ENCODE results near the gene PTPRG. TPM values are rescaled to one million over a fixed set of nuclear protein-coding genes. Genes with fewer than 3 reads are reported as not detected.

PTPRG gene
- total and polyA plus RNA-seq, 2 experiments from 2014 or later: 24.4 to 131 TPM

DNA sequence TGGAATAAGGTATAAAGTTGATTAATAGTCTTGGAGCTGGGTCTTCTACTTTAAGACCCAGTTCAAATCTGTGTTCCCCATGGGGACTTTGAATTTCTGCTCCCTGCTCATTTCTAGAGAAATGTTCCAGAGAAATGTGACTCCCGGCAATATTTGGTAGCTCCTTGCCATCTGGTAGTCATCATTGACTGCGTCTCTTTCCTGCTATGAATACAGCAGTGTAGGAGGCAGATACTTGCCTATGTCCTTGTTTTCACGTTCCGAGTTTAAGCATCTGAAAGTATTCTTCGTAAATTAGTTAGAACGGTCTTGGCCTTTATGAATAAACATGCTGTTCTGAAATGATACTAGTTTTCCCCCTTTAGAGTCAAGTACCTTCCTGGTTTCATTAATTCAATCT, 352.9 kb downstream of the PTPRG start:
- DNase-seq (ENCODE audit: low spot score) (no peak), ATAC-seq (no peak)
- no peaks in the 10 kb centered on the region for H3K9me3 Mint-ChIP-seq
- Histone ChIP-seq H3K9me2 (ENCODE audit: insufficient read depth) (no peaks in the 10 kb centered on the region), H3K4me1 (ENCODE audit: insufficient read depth) (peaks cover 70% of the 10 kb centered on the region), H4K20me1 (replicated peaks; ENCODE audit: insufficient read depth) (0 out of 2 replicates have a peak, but pooled peaks cover 4% of the 10 kb centered on the region), H3K4me2 (no peak overlapping the region), H3F3A (replicated peaks; ENCODE audit: low read depth) (no peaks in the 10 kb centered on the region), H3K27ac (ENCODE audit: low read depth) (no peak overlapping the region), H3K27me3 (ENCODE audit: insufficient read depth) (no peaks in the 10 kb centered on the region), H3K36me3 (ENCODE audit: insufficient read depth) (no peaks in the 10 kb centered on the region), H3K4me3 (no peak overlapping the region), H2AFZ (no peak overlapping the region), H3K79me2 (replicated peaks; ENCODE audit: insufficient read depth) (peaks cover 77% of the 10 kb centered on the region)
- H3K4me3 Mint-ChIP-seq: no peak overlapping the region
- peaks cover 3% of the 10 kb centered on the region for H3K27me3 Mint-ChIP-seq (ENCODE audit: insufficient read depth, low read depth, poor library complexity)
- H3K4me1 Mint-ChIP-seq: peaks cover 82% of the 10 kb centered on the region
- TF ChIP-seq, protein P1, sequence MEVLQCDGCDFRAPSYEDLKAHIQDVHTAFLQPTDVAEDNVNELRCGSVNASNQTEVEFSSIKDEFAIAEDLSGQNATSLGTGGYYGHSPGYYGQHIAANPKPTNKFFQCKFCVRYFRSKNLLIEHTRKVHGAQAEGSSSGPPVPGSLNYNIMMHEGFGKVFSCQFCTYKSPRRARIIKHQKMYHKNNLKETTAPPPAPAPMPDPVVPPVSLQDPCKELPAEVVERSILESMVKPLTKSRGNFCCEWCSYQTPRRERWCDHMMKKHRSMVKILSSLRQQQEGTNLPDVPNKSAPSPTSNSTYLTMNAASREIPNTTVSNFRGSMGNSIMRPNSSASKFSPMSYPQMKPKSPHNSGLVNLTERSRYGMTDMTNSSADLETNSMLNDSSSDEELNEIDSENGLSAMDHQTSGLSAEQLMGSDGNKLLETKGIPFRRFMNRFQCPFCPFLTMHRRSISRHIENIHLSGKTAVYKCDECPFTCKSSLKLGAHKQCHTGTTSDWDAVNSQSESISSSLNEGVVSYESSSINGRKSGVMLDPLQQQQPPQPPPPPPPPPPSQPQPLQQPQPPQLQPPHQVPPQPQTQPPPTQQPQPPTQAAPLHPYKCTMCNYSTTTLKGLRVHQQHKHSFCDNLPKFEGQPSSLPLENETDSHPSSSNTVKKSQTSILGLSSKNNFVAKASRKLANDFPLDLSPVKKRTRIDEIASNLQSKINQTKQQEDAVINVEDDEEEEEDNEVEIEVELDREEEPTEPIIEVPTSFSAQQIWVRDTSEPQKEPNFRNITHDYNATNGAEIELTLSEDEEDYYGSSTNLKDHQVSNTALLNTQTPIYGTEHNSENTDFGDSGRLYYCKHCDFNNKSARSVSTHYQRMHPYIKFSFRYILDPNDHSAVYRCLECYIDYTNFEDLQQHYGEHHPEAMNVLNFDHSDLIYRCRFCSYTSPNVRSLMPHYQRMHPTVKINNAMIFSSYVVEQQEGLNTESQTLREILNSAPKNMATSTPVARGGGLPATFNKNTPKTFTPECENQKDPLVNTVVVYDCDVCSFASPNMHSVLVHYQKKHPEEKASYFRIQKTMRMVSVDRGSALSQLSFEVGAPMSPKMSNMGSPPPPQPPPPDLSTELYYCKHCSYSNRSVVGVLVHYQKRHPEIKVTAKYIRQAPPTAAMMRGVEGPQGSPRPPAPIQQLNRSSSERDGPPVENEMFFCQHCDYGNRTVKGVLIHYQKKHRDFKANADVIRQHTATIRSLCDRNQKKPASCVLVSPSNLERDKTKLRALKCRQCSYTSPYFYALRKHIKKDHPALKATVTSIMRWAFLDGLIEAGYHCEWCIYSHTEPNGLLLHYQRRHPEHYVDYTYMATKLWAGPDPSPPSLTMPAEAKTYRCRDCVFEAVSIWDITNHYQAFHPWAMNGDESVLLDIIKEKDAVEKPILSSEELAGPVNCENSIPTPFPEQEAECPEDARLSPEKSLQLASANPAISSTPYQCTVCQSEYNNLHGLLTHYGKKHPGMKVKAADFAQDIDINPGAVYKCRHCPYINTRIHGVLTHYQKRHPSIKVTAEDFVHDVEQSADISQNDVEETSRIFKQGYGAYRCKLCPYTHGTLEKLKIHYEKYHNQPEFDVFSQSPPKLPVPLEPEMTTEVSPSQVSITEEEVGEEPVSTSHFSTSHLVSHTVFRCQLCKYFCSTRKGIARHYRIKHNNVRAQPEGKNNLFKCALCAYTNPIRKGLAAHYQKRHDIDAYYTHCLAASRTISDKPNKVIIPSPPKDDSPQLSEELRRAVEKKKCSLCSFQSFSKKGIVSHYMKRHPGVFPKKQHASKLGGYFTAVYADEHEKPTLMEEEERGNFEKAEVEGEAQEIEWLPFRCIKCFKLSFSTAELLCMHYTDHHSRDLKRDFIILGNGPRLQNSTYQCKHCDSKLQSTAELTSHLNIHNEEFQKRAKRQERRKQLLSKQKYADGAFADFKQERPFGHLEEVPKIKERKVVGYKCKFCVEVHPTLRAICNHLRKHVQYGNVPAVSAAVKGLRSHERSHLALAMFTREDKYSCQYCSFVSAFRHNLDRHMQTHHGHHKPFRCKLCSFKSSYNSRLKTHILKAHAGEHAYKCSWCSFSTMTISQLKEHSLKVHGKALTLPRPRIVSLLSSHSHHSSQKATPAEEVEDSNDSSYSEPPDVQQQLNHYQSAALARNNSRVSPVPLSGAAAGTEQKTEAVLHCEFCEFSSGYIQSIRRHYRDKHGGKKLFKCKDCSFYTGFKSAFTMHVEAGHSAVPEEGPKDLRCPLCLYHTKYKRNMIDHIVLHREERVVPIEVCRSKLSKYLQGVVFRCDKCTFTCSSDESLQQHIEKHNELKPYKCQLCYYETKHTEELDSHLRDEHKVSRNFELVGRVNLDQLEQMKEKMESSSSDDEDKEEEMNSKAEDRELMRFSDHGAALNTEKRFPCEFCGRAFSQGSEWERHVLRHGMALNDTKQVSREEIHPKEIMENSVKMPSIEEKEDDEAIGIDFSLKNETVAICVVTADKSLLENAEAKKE (CRISPR knock-in tag; IDR thresholded peaks at IDR 0.05): no peak
- TF ChIP-seq, protein P2, sequence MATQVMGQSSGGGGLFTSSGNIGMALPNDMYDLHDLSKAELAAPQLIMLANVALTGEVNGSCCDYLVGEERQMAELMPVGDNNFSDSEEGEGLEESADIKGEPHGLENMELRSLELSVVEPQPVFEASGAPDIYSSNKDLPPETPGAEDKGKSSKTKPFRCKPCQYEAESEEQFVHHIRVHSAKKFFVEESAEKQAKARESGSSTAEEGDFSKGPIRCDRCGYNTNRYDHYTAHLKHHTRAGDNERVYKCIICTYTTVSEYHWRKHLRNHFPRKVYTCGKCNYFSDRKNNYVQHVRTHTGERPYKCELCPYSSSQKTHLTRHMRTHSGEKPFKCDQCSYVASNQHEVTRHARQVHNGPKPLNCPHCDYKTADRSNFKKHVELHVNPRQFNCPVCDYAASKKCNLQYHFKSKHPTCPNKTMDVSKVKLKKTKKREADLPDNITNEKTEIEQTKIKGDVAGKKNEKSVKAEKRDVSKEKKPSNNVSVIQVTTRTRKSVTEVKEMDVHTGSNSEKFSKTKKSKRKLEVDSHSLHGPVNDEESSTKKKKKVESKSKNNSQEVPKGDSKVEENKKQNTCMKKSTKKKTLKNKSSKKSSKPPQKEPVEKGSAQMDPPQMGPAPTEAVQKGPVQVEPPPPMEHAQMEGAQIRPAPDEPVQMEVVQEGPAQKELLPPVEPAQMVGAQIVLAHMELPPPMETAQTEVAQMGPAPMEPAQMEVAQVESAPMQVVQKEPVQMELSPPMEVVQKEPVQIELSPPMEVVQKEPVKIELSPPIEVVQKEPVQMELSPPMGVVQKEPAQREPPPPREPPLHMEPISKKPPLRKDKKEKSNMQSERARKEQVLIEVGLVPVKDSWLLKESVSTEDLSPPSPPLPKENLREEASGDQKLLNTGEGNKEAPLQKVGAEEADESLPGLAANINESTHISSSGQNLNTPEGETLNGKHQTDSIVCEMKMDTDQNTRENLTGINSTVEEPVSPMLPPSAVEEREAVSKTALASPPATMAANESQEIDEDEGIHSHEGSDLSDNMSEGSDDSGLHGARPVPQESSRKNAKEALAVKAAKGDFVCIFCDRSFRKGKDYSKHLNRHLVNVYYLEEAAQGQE (IDR thresholded peaks at IDR 0.05; ENCODE audit: unreplicated experiment): no peak
- TF ChIP-seq ZNF114 (CRISPR knock-in tag; IDR thresholded peaks at IDR 0.05): no peak
- no peak overlapping the region for H3K27ac Mint-ChIP-seq
- no peaks in the 10 kb centered on the region for H3K36me3 Mint-ChIP-seq (ENCODE audit: low read depth)

Measured in GM23338 (cell line).